Measurements from ENCODE around the gene MASP1.
"Not testable (repeated sequence)": the region's sequence is repeated elsewhere in the genome, so short reads cannot be mapped to it uniquely, and the experiment has no call there.

MASP1 gene

GRCh38 chr3:187230011-187230410 is 61.5 kb downstream of the MASP1 start:
- no peak for DNase-seq (ENCODE audit: low read depth in 3 of 3, low spot score in 1 of 3)

- no peak for DNase-seq (ENCODE audit: low read depth in 3 of 3, low spot score in 1 of 3)
Observed at GRCh38 chr3:187228740-187229139, 62.8 kb downstream of the MASP1 start.

GRCh38 chr3:187227658-187228258 is 63.8 kb downstream of the MASP1 start:
- no peak for DNase-seq (ENCODE audit: low read depth in 3 of 3, low spot score in 1 of 3)

GRCh38 chr3:187223799-187224198 is 67.7 kb downstream of the MASP1 start:
- DNase-seq (ENCODE audit: low read depth in 3 of 3, low spot score in 1 of 3), result no peak

GRCh38 chr3:187222801-187223200 is 68.7 kb downstream of the MASP1 start:
- DNase-seq (ENCODE audit: low read depth in 3 of 3, low spot score in 1 of 3), result no peak

GRCh38 chr3:187215460-187215859 is 76.1 kb downstream of the MASP1 start:
- DNase-seq (ENCODE audit: low read depth in 3 of 3, low spot score in 1 of 3), result no peak

- DNase-seq (ENCODE audit: low read depth in 3 of 3, low spot score in 1 of 3), result no peak
Observed at GRCh38 chr3:187213616-187214015, 77.9 kb downstream of the MASP1 start.

- DNase-seq (ENCODE audit: low read depth in 3 of 3, low spot score in 1 of 3), result no peak
Observed at GRCh38 chr3:187212705-187213104, 78.8 kb downstream of the MASP1 start.

- no peak for DNase-seq (ENCODE audit: low read depth in 3 of 3, low spot score in 1 of 3)
Observed at GRCh38 chr3:187212196-187212545, 79.4 kb downstream of the MASP1 start.

- no peak for DNase-seq (ENCODE audit: low read depth in 3 of 3, low spot score in 1 of 3)
Observed at GRCh38 chr3:187211532-187212195, 79.9 kb downstream of the MASP1 start.

- DNase-seq (ENCODE audit: low read depth in 3 of 3, low spot score in 1 of 3), result no peak
Observed at GRCh38 chr3:187210545-187211327, 80.8 kb downstream of the MASP1 start.

GRCh38 chr3:187210091-187210490 is 81.4 kb downstream of the MASP1 start:
- DNase-seq (ENCODE audit: low read depth in 3 of 3, low spot score in 1 of 3), result no peak

- DNase-seq (ENCODE audit: low read depth in 3 of 3, low spot score in 1 of 3), result no peak
Observed at GRCh38 chr3:187209491-187209890, 82.0 kb downstream of the MASP1 start.

GRCh38 chr3:187208159-187208558 is 83.4 kb downstream of the MASP1 start:
- DNase-seq (ENCODE audit: low read depth in 3 of 3, low spot score in 1 of 3), result no peak

- DNase-seq (ENCODE audit: low read depth in 3 of 3, low spot score in 1 of 3), result no peak
Observed at GRCh38 chr3:187207624-187208023, 83.9 kb downstream of the MASP1 start.

- DNase-seq (ENCODE audit: low read depth in 3 of 3, low spot score in 1 of 3), result no peak
Observed at GRCh38 chr3:187207062-187207461, 84.5 kb downstream of the MASP1 start.

- no peak for DNase-seq (ENCODE audit: low read depth in 3 of 3, low spot score in 1 of 3)
Observed at GRCh38 chr3:187205683-187206082, 85.9 kb downstream of the MASP1 start.

GRCh38 chr3:187199463-187200050 is 92.0 kb downstream of the MASP1 start:
- DNase-seq (ENCODE audit: low read depth in 3 of 3, low spot score in 1 of 3), result not testable (repeated sequence)

- DNase-seq (ENCODE audit: low read depth in 3 of 3, low spot score in 1 of 3), result no peak
Observed at GRCh38 chr3:187198490-187198889, 93.0 kb downstream of the MASP1 start.

- no peak for DNase-seq (ENCODE audit: low read depth in 3 of 3, low spot score in 1 of 3)
Observed at GRCh38 chr3:187197335-187197649, 94.2 kb downstream of the MASP1 start, which contains the start of gene RTP1. Gene RTP1 (plus strand): TSS chr3:187197486. CDS start chr3:187197516, 30 bp downstream.

- no peak for DNase-seq (ENCODE audit: low read depth in 3 of 3, low spot score in 1 of 3)
Observed at GRCh38 chr3:187196573-187197334, 94.8 kb downstream of the MASP1 start.

All from stimulated activated CD4-positive, alpha-beta T cell treated with anti-CD3 and anti-CD28 coated beads, TNF-alpha, amount 100 ng/mL, for 1 hour (primary cell).